RCC 7860 (cell line): Measurements from ENCODE around the gene SORCS2.

ENCODE experiments used
- DNase-seq: peaks from one replicate; pipeline ENCODE4 v3.0.0-alpha.2; 2015; ENCODE audit warnings: low spot score
- FAIRE-seq: peaks from 2 replicates; lab custom pipeline; 2012; peaks lifted over from hg19 to GRCh38; lab: Jason Lieb, UNC

SORCS2 gene

GRCh38 chr4:7398104-7398423 lies 205.7 kb downstream of the SORCS2 start:
- DNase-seq (no peak), FAIRE-seq (no peak)

GRCh38 chr4:7398788-7399439 lies 206.6 kb downstream of the SORCS2 start:
- no peak for FAIRE-seq
- no peak for DNase-seq

- DNase-seq (no peak), FAIRE-seq (no peak)
Observed at GRCh38 chr4:7399440-7400234, 207.3 kb downstream of the SORCS2 start.

- FAIRE-seq (no peak), DNase-seq (no peak)
Observed at GRCh38 chr4:7400671-7401298, 208.4 kb downstream of the SORCS2 start.

GRCh38 chr4:7402526-7402925 lies 210.2 kb downstream of the SORCS2 start:
- FAIRE-seq, result no peak
- no peak for DNase-seq

- no peak for FAIRE-seq
- DNase-seq, result no peak
Observed at GRCh38 chr4:7403001-7403400, 210.7 kb downstream of the SORCS2 start.

GRCh38 chr4:7408166-7408565 lies 215.8 kb downstream of the SORCS2 start:
- no peak for DNase-seq

GRCh38 chr4:7410446-7410845 lies 218.1 kb downstream of the SORCS2 start:
- FAIRE-seq (no peak), DNase-seq (no peak)

More at GRCh38 chr4:7408166-7408565, 215.8 kb downstream of the SORCS2 start:
- FAIRE-seq, result no peak

- FAIRE-seq, result no peak
- DNase-seq, result no peak
Observed at GRCh38 chr4:7411491-7411890, 219.2 kb downstream of the SORCS2 start.

- no peak for FAIRE-seq
- DNase-seq, result no peak
Observed at GRCh38 chr4:7411896-7412553, 219.7 kb downstream of the SORCS2 start.

- no peak for DNase-seq
- FAIRE-seq, result no peak
Observed at GRCh38 chr4:7412554-7412912, 220.2 kb downstream of the SORCS2 start.

- no peak for FAIRE-seq
- no peak for DNase-seq
Observed at GRCh38 chr4:7414046-7414445, 221.7 kb downstream of the SORCS2 start.

GRCh38 chr4:7414736-7415510 lies 222.6 kb downstream of the SORCS2 start:
- DNase-seq (no peak), FAIRE-seq (no peak)

- DNase-seq, result no peak
- no peak for FAIRE-seq
Observed at GRCh38 chr4:7415927-7416686, 223.8 kb downstream of the SORCS2 start.

GRCh38 chr4:7416745-7417432 lies 224.6 kb downstream of the SORCS2 start:
- FAIRE-seq (no peak), DNase-seq (no peak)

GRCh38 chr4:7417639-7418038 lies 225.3 kb downstream of the SORCS2 start:
- DNase-seq (no peak), FAIRE-seq (no peak)

- FAIRE-seq, result no peak
- DNase-seq, result no peak
Observed at GRCh38 chr4:7418131-7418943, 226.0 kb downstream of the SORCS2 start.

GRCh38 chr4:7419961-7420660 lies 227.8 kb downstream of the SORCS2 start:
- no peak for DNase-seq

More at GRCh38 chr4:7419961-7420660, 227.8 kb downstream of the SORCS2 start:
- FAIRE-seq, result no peak
